ENCODE measurements around the gene TMEM143.
A peak's percentile ranks its signal among the peaks of the same experiment; 100 is the strongest.
"Not testable (repeated sequence)": the region's sequence is repeated elsewhere in the genome, so short reads cannot be mapped to it uniquely, and the experiment has no call there.

TMEM143 gene

DNA sequence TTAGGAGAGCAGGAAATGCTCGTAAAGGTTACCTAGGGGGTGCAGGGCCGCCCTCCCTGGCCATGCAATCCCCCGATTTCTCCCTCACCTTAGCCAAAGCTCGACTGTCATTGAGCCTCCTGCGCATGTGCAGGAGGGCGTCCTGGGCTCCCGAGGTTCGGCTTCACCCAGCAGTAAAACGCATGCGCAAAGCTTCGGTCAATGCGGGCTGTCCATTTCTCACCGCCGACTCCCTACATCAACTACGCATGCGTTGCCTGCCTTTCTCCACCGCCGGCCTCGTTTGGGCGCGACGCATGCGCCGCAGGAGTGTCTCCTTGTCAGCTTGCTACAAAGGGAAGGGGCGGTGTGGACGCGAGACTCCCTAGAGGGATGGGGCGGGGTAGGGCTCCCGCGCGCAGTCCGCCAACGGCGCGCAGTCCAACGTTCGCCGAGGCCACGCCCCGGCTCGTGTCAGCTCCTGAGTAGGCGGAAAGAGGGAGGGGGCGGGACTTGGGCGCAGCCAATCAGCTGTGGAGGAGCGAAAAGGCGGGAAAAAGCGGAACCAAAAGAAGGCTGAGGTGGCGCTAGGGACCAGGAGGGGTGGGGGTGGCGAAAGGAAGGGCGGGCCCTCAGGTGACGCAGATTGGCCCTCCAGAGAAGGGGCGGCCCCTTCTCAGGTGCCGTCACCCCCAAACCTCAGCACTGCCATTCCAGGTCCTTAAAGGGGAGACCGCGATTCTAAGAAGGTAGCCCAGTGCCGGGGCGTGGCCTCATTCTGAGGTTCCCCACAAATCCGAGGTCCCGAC lies at the start of gene TMEM143, which contains the start of gene SYNGR4:
Gene TMEM143 (minus strand): TSS at position 131 of the 788 bp plus-strand sequence. CDS start 20 bp downstream, at position 111.
Gene SYNGR4 (plus strand): TSS at position 558 of the 788 bp plus-strand sequence. CDS start 1,476 bp downstream, outside the sequence.
- peak; percentile 97 for DNase-seq

DNA sequence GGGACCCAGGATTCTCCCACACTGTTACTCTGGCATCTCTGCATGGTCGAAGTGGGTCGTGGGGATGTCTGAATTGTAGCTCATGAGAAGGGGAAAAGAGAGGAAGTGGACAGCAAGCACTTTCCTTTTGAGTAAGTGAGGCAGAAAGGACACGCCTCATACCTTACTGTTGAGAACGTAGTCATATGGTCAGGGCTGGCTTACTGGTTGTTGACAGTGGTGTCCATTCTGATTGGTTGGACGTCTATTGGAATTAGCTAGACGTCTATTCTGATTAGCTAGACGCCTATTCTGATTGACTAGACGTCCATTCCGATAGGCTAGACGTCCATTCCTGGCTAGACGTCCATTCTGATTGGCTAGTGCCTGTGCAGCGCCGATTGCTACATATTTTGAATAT lies 42.1 kb upstream of the TMEM143 start:
- no peak for DNase-seq

DNA sequence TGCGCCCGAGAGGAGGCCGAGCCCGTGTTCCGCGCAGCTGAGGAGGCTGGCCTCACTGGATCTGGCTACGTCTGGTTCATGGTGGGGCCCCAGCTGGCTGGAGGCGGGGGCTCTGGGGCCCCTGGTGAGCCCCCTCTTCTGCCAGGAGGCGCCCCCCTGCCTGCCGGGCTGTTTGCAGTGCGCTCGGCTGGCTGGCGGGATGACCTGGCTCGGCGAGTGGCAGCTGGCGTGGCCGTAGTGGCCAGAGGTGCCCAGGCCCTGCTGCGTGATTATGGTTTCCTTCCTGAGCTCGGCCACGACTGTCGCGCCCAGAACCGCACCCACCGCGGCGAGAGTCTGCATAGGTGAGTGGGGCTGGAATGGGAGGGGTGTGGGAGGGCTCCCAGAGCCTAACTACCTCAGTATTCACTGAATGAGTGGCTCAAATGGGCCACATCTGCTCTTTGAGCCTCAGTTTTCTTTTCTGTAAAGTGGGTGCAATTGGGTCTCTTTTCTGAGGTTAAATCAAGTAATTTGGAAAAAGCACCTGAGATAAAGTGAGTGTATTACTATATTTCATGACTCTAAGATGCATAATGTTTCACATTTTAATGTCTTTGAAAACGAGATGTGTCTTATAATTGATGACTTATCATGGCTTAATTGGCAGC lies 41.4 kb upstream of the TMEM143 start:
- no peak for DNase-seq

DNA sequence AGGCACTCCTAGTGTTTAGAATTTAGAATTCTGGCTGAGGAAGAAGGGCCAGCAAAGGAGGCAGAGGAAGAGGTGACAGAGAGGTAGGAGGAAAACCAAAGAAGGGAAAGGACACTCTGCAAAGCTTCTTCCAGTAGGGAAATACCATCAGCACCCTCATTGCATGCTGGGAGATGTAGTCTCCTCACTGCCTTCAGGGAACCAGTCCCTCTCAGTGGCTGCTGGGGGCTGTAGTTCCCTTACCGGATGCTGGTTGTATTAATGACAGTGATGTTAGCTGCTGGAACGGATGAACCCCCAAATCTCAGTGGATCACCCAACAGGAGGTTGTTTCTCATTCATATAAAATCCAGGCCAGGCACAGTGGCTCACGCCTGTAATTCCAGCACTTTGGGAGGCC lies 39.9 kb upstream of the TMEM143 start:
- DNase-seq: no peak

DNA sequence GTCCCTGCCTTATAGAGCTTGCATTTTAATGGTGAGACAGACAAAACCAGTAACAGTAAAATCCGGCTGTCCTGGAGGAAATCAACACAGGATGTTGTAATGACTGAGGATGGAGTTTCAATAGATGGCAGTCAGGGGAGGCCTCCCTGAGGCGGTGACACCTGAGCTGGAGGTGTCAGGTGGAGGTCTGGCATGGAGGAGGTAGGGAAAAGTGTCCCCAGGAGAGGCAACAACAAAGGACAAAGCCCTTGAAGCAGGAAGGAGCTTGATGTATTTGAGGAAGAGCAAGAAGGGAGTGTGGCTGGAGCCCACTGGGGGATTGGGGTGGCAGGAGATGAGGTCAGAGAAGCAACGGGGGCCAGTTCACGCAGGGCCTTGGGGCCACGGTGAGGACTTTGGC lies 37.5 kb upstream of the TMEM143 start:
- no peak for DNase-seq

DNA sequence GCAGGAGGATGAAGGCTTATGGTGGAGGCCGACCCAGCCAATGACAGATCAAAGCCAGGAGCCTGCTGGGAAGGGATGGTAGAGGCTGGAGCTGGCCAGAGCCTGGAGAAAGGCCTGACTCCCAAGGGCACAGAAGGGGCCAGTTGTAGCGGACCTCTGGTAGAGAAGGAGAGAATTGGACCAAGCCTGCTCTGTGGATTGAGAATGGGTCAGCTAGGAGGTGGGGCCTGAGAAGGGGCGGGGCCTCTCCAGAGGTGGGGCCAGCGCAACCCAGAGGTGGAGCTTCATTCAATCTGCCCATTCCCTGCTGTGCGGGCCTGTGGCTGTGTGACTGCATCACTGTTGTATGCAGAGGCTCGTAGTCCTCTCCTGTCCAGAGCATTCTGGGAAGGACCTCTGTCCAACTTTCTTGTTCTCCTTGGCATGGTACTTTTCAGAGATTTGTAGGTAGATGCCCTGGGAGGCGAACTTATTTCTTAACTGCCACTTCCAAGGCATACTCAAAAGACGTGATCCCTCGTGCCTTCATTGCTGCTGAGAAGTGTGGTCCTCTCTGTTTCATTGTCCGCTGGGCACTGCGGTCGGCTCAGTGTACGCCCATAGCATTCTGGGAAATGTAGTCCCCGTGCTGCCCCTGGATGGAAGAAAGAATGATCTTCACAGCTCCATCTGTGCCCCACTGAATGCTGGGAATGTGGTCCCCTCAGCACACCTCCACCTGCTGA lies 36.4 kb upstream of the TMEM143 start:
- DNase-seq: no peak

DNA sequence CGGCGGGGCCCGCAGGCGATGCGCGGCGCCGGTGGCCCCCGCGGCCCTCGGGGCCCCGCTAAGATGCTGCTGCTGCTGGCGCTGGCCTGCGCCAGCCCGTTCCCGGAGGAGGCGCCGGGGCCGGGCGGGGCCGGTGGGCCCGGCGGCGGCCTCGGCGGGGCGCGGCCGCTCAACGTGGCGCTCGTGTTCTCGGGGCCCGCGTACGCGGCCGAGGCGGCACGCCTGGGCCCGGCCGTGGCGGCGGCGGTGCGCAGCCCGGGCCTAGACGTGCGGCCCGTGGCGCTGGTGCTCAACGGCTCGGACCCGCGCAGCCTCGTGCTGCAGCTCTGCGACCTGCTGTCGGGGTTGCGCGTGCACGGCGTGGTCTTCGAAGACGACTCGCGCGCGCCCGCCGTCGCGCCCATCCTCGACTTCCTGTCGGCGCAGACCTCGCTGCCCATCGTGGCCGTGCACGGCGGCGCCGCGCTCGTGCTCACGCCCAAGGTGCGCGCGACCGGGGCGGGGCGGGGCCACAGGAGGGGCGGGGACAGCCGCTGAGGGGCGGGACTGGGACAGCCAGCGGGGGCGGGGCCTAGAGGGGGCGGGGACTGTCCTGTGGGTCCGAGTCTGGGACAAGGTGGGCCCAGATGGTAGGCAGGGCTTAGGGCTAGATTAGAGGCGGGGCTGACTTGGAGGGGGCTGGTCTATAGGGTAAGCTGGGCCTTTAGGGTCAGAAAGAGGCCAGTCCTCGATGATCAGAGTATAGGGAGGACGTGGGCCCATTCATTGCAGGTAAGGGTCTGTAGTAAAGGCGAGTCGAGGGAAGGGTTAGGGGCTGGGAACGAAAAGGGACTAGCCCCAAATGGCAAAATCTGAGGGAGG lies 34.9 kb upstream of the TMEM143 start:
- peak; percentile 88 for DNase-seq

DNA sequence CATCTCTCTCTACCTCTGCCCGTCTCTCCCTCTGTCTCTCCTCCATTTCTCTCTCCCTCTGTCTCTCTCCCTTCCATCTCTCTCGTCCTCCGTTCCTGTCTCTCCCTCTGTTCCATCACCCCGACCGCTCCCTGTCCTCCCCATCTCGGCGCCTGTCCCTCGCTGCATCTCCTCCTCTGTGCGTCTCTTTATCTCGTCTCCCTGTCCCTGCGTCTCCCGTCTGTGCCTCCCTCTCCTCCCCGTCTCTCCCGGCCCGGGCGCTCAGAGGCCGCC lies 34.3 kb upstream of the TMEM143 start:
- no peak for DNase-seq

DNA sequence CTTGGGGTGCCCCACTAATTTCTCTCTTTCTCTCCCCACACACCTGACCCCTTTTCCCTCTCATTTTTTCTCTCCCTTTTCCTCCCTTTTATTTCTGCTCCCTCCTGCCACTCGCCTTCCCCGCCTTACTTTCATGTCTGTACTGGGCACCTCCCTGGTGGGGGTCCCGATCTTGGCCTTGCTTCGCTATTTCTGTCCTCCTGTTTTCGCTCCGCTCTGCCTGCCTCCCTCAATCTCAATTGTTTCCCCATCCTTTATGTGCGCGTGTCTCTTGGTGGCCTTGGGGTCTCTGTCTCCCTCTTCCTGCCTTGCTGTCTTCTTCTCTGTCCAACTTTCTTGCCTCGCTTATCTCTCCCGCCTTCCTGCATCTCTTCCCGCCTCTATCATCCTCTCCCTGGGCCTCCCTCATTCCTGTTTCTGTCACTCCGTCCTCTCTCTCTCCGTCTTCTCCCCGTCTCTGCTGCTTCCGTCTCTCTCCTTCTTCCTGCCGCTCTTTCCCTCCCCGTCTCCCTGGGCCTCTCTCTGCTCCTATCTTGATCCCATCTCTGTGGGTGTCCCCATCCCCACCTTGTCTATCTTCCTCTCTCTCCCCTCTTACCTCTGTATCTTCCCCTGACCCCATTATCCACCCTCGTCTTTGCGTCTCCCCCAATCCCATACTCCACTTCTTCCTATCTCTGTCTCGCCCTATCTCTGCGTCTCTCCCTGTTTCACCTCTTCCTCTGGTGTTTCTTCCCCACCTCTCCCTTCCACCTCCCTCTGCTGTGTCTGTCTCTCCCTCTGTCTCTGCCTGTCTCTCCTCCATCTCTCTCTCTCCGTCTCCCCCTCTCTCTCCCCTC lies 33.7 kb upstream of the TMEM143 start:
- DNase-seq: no peak

DNA sequence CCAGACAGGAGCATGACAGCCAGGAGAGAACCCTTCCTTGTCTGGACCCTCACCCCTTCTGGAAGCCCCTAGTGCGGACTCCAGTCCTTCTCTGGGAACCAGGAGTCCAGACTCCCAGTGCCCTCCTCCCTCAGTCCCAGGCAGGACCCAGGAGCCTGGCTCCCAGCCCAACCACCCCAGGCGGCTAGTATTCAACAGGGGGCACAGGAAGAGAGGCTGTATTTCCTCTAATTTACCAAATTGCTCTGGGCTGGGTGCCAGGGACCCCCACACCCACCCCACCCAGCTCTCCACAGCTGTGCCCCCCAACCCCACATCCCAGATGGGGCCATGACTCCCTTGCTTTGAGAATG lies 33.1 kb upstream of the TMEM143 start:
- DNase-seq: no peak

DNA sequence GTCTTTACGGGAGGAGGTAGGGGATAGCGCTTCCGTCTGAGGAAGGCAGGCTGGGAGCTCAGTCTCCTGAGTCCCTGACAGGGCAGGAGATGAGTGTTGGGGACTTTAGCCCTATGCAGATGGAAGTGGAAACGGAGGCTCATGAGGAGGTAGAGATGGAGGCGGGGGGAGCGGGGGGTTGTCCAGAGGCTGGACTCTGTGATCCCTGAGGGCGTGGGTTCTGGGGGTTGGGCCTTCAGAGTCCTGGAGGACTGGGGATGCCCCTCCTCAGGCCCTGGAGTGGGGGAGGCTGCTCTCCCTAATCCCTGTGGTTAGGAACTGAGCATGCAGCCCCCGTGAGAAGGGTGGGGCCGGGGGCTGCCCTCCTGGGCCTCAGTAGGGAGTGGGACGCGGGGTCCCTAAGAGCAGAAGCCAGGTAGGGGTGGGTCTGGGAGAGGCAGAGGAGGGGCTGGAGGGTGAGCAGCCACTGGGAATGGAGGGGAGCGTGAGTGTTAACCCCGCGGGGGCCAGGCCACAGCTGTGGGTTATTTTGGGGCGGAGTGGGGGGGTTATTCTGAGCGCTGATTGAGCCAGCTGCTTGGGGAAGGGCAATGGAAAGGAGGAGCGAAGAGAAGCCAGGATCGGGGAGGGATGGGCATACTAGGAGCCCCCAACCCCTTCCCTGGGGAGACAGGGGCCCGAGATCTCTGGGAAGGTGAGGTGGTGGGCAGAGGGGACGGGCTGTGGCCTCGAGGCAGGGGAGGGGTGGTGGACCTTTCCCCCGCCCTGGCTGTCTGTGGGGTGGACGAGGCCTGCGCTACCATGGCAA lies 32.5 kb upstream of the TMEM143 start:
- DNase-seq: no peak

DNA sequence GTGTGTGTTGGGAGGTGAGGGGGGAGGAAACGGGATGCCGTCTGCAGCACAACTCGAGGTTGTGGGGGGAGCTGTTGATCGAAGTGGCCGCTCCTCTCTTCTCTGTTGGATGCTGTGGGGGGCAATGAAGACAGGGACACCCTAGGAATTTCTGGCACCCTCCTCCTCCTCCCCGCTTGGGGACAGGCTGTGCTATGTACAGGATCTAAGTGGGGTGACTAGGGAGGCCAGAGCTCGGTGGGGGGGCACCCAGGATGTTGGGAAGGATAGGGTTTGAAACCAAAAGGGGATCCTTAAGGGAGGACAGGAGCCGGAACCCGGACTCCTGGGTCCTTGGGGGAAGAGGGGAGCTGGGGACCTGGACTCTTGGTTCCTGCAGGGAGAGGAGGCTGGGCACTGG lies 31.8 kb upstream of the TMEM143 start:
- DNase-seq: no peak

DNA sequence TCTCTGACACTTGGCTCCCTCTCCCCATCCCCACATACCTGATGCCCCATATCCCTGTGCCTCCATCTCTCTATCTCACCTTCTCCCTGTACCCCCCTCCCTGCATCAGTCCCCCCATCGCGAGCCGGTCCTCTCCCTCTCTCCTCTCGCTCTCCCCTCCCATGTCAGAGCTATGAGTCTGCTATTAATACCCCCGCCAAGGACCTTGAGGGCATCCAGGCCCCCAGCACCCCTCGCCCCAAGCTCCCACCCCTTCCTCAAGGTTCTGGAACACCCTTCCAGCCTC lies 31.4 kb upstream of the TMEM143 start:
- no peak for DNase-seq

DNA sequence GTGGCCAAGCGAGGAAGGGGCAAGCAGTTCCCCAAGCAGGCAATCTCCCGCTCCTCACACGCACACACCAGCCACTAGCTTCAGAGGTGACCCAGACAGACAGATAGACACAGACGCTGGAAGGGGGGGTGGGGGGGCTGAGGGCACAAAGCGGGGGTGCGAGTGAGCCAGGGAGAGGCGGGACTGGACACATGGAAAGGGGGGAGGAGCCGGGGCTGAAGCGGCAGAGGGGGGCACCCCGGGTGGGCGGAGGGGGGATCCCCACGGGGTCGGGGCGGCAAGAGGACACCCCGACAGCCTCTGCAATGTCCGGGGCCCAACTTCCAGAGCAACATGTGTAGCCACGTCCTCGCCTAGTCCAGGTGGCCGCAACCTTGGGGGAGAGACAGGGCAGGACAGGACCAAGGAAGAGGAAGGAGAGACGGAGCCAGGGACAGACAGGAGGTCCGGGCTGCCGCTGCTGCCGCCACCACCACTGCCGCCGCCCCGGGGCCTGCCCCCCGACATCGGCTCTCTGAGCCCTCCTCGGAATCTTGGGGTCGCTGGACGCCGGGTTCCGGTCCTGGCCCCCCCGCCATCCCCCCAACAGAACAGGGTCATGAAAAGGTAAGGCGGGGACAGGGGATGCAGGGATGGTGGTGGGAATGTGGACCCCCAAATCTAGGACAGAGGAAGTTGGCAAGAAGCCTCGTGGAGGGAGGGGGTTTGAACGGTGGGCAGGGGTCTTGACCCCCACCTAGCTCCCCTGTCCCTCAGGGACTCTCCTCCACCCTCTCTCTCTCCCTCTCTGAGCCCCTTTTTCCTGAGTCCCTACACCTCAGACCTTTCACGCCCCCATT lies 30.8 kb upstream of the TMEM143 start:
- DNase-seq: no peak

DNA sequence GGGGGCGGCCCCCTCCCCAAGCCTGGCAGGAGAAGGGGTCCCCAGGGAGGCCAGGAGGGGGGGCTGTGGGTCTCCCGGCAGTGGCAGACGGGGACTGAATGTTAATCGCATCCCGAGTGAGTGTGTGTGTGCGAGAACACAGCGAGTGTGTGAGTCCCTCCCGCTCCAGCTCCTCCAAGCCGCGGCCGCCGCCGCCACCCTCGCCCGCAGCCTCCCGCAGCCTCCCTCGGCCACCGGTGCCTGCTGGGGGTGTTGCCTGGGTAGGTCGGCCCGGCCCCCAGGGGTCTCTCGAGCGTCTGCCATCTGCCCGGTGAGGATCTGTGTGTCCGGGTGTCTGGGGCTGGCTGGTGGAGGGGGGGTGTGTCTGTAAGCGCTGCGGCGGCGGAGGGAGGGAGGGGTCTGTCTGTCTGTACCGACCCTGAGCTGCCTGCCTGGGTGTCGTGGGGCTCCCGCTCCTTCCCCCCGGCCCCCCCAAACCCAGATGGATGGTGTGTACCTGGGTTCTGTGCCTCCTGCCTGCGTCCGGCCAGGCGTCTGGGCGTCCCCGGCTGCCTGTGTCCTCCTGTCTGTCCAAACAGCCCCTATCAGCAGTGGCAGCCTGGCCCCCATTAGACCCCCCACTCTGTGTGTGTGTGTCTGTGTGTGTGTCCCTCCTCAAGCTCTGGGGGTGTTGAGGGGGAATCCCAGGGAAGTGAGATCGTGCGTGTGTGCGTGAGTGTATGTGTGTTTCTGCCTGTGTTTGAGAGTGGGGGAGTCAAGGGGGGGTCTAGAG lies 30.0 kb upstream of the TMEM143 start, which contains the start of gene GRIN2D:
Gene GRIN2D (plus strand): TSS at position 110 of the 772 bp plus-strand sequence. CDS start 4,725 bp downstream, outside the sequence.
- peak; percentile 38 for DNase-seq

DNA sequence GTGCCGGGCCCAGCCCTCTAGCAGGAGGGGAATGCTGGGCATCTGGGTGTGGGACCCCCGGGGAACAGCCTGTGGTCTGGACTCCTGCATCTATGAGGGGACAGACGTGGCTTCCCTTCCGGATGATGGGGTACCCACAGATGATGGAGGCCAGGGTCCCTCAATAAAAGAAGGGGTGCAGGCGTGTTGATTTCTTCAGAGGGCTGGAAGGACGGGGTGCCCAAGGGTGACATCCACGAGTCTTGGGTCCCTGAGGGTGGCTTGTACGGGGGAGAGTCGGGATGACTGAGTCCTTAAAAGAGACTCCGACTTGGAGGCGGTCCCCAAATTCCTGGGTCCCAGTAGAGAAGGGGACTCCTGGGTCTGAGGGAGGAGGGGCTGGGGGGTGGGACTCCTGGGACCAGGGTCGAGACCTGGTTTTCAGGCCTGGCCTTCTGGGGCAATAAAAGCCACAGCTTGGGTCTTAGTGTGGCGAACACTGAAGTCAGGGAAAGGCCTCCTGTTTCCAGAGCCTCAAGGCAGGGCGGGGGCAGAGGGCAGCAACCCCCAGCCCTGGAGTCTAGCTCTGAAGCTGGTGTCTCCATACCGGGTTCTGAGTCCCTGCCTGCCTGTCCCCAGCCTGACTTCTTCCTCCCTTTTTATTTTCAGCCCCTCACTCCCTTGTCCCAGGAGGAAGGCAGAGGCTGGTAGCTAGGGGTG lies 29.3 kb upstream of the TMEM143 start:
- no peak for DNase-seq

DNA sequence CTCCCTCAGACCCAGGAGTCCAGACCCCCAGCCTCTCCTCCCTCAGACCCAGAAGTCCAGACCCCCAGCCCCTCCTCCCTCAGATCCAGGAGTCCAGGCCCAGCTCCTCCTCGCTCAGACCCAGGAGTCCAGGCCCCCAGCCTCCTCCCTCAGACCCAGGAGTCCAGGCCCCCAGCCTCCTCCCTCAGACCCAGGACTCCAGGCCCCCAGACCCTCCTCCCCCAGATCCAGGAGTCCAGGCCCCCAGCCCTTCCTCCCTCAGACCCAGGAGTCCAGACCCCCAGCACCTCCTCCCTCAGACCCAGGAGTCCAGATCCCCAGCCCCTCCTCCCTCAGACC lies 28.2 kb upstream of the TMEM143 start:
- not testable (repeated sequence) for DNase-seq

DNA sequence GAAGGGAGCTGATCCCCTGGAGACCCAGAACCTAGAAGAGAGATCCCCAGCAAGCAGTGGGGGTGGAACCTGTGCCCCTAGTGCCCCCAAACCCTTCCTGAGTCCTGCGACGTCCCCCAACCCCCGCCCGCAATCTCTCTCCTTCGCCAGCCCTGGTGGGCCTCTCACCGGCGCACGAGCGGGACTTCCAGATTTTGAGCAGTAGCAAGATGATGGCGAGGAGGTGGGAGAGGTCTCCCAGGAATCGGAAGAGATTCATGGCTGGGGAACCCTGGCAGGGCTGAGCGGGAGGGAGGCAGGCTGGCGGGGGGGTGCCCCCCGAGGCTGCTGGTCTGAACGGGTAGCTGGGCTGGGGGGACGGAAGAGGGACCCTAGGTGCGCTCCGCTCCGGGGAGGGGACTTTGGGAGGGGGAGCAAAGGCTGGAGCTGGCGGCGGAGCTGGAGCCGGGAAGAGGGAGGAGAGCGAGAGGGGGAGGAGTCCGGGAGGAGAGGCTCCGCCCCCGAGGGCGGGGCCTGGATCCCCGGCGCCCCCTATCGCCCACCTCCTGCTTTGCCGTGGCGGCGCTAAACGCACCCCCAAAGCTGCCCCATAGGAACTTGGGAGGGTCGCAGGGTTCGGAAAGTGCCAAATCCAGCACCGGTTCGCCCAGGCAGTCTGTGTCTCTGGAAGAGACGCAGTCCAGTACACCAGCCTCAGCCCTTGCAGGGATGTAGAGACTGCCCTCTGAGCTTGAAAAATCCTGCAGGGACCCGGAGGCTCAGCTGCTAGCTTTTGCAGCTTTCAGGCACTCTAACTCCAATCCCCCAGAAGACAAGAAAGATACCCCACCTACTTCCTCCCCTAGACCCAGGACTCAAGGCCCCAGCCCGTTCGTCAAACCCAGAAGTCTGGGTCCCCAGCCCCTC lies 27.6 kb upstream of the TMEM143 start, which contains the start of gene KDELR1:
Gene KDELR1 (minus strand): TSS at position 452 of the 906 bp plus-strand sequence. CDS start 193 bp downstream, at position 259.
- DNase-seq: peak; percentile 86
